Prostate gland (tissue), 2 donors: ENCODE measurements around the gene FCER2.

Source experiments
- POLR2A ChIP-seq: fragments of 450-650 bp; IDR thresholded peaks from one replicate; pipeline ENCODE4 v1.6.1; 2016; ENCODE audit warnings: antibody characterized with exemption, mild to moderate bottlenecking
- TF ChIP-seq, protein P1 (sequence below), 4 experiments: fragments of 200-600 bp in 2 of 4; fragments of 450-650 bp in 2 of 4; sonication (generic) in 2 of 4; IDR thresholded peaks; 1 replicate in 3 of 4; 2 replicates in 1 of 4; pipeline ENCODE4 v1.5.1; 2016 to 2019; ENCODE audit warnings: antibody characterized with exemption in 4 of 4, mild to moderate bottlenecking in 2 of 4, moderate library complexity in 2 of 4

DNA sequence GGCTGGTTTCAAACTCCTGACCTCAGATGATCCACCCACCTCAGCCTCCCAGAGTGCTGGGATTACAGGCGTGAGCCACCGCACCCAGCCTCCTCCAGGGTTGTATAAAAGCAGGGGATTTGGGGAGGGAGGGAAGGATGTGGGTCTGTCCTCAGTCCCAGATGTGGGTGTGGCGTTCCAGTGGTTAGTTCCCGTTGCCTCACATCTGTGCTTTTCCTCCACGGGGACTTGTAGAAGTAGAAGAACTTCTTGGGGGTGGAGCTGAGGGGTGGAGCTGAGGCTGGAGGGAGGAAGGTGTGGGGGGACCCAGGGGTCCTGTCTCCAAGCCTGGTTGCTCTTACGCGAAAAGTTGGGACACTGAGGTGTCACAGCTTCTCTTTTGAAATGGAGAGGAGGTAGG is 25.6 kb downstream of the FCER2 start:
- TF ChIP-seq, protein P1, sequence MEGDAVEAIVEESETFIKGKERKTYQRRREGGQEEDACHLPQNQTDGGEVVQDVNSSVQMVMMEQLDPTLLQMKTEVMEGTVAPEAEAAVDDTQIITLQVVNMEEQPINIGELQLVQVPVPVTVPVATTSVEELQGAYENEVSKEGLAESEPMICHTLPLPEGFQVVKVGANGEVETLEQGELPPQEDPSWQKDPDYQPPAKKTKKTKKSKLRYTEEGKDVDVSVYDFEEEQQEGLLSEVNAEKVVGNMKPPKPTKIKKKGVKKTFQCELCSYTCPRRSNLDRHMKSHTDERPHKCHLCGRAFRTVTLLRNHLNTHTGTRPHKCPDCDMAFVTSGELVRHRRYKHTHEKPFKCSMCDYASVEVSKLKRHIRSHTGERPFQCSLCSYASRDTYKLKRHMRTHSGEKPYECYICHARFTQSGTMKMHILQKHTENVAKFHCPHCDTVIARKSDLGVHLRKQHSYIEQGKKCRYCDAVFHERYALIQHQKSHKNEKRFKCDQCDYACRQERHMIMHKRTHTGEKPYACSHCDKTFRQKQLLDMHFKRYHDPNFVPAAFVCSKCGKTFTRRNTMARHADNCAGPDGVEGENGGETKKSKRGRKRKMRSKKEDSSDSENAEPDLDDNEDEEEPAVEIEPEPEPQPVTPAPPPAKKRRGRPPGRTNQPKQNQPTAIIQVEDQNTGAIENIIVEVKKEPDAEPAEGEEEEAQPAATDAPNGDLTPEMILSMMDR (IDR thresholded peaks at IDR 0.05) = no peak
- TF ChIP-seq POLR2A = no peak
